ENCODE data around the gene NKD2. TPM values are rescaled to one million over a fixed set of nuclear protein-coding genes. Genes with fewer than 3 reads are reported as not detected.

The NKD2 gene
- total and polyA plus RNA-seq, 2 experiments from 2014 or later, result 9.0 to 11.9 TPM

- H3K4me1 ChIP-seq (ENCODE audit: insufficient read depth), result peaks cover 8% of the 10 kb centered on the region; the same call in 1 of the 2 replicates
- no peaks in the 10 kb centered on the region for H3K36me3 ChIP-seq (ENCODE audit: insufficient read depth)
- H3K79me2 ChIP-seq (replicated peaks; ENCODE audit: insufficient read depth), result no peaks in the 10 kb centered on the region
- Mint-ChIP-seq H3K4me3 (no peak overlapping the region), H3K9me3 (no peaks in the 10 kb centered on the region; the same call in 2 of the 3 replicates), H3K36me3 (ENCODE audit: low read depth) (no peaks in the 10 kb centered on the region; the same call in 2 of the 3 replicates), H3K27me3 (ENCODE audit: insufficient read depth, low read depth, poor library complexity) (peaks cover 29% of the 10 kb centered on the region), H3K4me1 (peaks cover 22% of the 10 kb centered on the region), H3K27ac (no peak overlapping the region)
- TF ChIP-seq NANOG (IDR thresholded peaks at IDR 0.05; ENCODE audit: borderline replicate concordance), result no peak
- TF ChIP-seq EZH2phosphoT487 (IDR thresholded peaks at IDR 0.05; ENCODE audit: unreplicated experiment), result no peak
- TF ChIP-seq POLR2AphosphoS5 (IDR thresholded peaks at IDR 0.05; ENCODE audit: low read depth), result no peak
- no peak for TF ChIP-seq CTCF (conservative IDR thresholded peaks at IDR 0.05; ENCODE audit: low read depth in 2 of 2)
- no peak for TF ChIP-seq JUNB (IDR thresholded peaks at IDR 0.05; ENCODE audit: unreplicated experiment)
- TF ChIP-seq CREB1 (CRISPR knock-in tag; IDR thresholded peaks at IDR 0.05; ENCODE audit: low read depth), result no peak
- no peak for TF ChIP-seq ZNF114 (CRISPR knock-in tag; IDR thresholded peaks at IDR 0.05)
- no peak for TF ChIP-seq REST (IDR thresholded peaks at IDR 0.05; ENCODE audit: unreplicated experiment)
- TF ChIP-seq EZH2 (IDR thresholded peaks at IDR 0.05; ENCODE audit: low read depth, unreplicated experiment), result no peak
- TF ChIP-seq ZNF462 (CRISPR knock-in tag; IDR thresholded peaks at IDR 0.05), result no peak
- TF ChIP-seq STAT1 (IDR thresholded peaks at IDR 0.05; ENCODE audit: unreplicated experiment), result no peak
- no peaks in the 10 kb centered on the region for H3K9me2 ChIP-seq (ENCODE audit: insufficient read depth)
- no peaks in the 10 kb centered on the region; the same call in 1 of the 2 replicates for H4K20me1 ChIP-seq (replicated peaks; ENCODE audit: insufficient read depth)
- H2AFZ ChIP-seq, result no peak overlapping the region
- no peak overlapping the region for H3K4me2 ChIP-seq
- no peak overlapping the region for H3K27ac ChIP-seq (ENCODE audit: low read depth)
- DNase-seq (ENCODE audit: low spot score) (no peak), ATAC-seq (no peak)
- H3K4me3 ChIP-seq, result no peak overlapping the region
- peaks cover 25% of the 10 kb centered on the region for H3K27me3 ChIP-seq (ENCODE audit: insufficient read depth)
- no peaks in the 10 kb centered on the region for H3F3A ChIP-seq (replicated peaks; ENCODE audit: low read depth)
Measured at GRCh38 chr5:1012900-1013237, 4.3 kb downstream of the NKD2 start.

Measured in GM23338 (cell line).